Dendritic cell treated with granulocyte-macrophage colony-stimulating factor and Interleukin-4, amounts not matched to agents 40 ng/mL and 50 ng/mL, for 4 days (primary cell): ENCODE measurements around the gene HMGB2.
A peak's percentile ranks its signal among the peaks of the same experiment; 100 is the strongest.

Experiments used
- H3K27ac Mint-ChIP-seq: one replicate; pipeline ENCODE4 v1.8.0; 2022; ENCODE audit warnings: mild to moderate bottlenecking, mixed read lengths
- H3K27me3 Mint-ChIP-seq: one replicate; pipeline ENCODE4 v1.8.0; 2022; ENCODE audit warnings: mild to moderate bottlenecking, mixed read lengths
- H3K36me3 Mint-ChIP-seq: one replicate; pipeline ENCODE4 v1.8.0; 2022; ENCODE audit warnings: low read depth, mixed read lengths
- H3K4me1 Mint-ChIP-seq: one replicate; pipeline ENCODE4 v1.8.0; 2022; ENCODE audit warnings: low read depth, mixed read lengths
- H3K4me3 Mint-ChIP-seq: one replicate; pipeline ENCODE4 v1.8.0; 2022; ENCODE audit warnings: mild to moderate bottlenecking, moderate library complexity, mixed read lengths
- H3K9me3 Mint-ChIP-seq: one replicate; pipeline ENCODE4 v1.8.0; 2022; ENCODE audit warnings: mixed read lengths
- intact Hi-C: fragments of 100-400 bp; cut with micrococcal nuclease; formaldehyde crosslinking; loops from one replicate; pipeline ENCODE4 v1.15.0; 2022

Gene HMGB2

DNA sequence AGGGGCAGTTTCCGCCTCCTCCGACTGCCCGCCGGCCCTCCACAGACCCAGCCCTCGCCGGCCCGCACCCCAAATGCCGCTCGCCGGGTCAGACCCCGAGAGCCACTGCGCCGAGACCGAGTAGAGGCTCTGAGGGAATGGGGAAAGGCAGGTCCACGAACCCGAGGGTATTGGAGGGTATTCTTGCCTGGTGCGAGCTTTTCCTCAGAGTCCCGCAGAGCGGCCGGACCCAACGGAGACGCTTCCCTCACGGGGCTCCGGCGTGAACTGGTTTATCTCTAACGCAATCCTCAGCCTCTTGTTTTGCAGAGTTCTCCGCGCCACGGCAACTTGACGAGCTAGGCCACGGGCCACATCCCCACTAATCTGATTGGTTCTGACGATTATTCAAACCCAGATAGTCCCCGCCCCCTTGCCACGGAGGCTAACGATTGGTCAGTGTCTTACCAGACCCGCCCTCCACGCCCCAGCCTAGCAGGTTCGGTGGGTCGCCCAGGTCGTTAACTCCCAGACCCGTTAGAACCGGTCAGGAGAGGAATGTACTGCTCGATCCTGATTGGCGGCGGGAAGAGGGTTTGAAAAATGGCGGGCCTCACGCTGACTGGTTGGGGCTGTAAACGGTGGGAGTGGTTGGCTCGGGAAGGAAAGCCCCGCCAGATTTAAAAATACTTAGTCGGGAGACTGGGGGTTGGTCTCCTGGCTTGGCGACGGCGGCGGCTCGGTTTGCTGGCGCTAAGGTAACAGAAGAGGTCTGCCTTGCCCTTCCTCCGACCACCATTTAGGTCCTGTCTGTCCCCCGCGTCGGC lies at the start of gene HMGB2:
TSS of gene HMGB2 (minus strand) at position 274 of the 806 bp plus-strand sequence. CDS start 709 bp downstream, outside the sequence.
- peaks cover 27% of the 10 kb centered on the region for H3K36me3 Mint-ChIP-seq
- peak within 1 kb of the TSS; percentile 100 for H3K27ac Mint-ChIP-seq

DNA sequence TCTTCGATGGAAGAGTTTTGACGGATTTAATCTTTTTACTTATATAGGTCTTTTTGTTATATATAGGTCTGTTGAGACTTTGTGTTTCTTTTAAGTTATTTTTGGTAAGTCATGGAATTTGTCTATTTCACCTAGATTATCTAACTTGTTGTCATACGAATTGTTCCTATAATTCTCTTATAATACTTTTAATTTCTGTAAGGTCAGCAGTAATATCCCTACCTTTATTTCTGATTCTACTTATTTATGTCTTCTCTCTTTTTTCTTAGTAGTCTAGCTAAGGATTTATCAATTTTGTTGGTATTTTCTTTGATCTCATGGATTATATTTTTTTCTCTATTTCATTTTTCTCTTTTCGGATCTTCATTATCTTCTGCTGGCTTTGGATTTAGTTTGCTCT lies 48.2 kb upstream of the HMGB2 start:
- intact Hi-C loops, result no loop called here
- H3K36me3 Mint-ChIP-seq, result peaks cover 13% of the 10 kb centered on the region
- H3K4me3 Mint-ChIP-seq, result no peak overlapping the region
- no peaks in the 10 kb centered on the region for H3K27me3 Mint-ChIP-seq
- no peak overlapping the region for H3K27ac Mint-ChIP-seq
- peaks cover 11% of the 10 kb centered on the region for H3K4me1 Mint-ChIP-seq
- no peaks in the 10 kb centered on the region for H3K9me3 Mint-ChIP-seq

More for the DNA sequence above, at the start of gene HMGB2:
- peak within 1 kb of the TSS; percentile 99 for H3K4me3 Mint-ChIP-seq
- intact Hi-C loops, result loop anchor here (1.0 kb wide), 1 partner anchor 36 kb away; the partner anchor contains the start of gene SAP30
- H3K4me1 Mint-ChIP-seq, result peaks cover 26% of the 10 kb centered on the region
- H3K27me3 Mint-ChIP-seq, result no peaks in the 10 kb centered on the region
- no peaks in the 10 kb centered on the region for H3K9me3 Mint-ChIP-seq

DNA sequence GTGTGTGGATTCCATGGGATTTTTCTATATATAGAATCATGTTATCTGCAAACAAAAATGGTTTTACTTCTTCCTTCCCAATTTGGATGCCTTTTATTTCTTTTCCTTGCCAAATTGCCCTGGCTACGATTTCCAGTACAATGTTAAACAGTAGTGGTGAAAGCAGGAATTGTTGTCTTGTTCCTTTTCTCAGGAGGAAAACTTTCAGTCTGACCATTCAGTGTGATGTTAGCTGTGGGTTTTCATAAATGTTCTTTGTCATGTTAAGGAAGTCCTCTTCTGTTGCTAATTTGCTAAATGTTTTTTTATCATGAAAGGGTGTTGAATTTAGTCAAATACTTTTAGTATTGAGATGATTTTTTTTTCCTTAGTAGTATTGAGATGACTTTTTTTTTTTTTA lies 47.5 kb upstream of the HMGB2 start:
- peaks cover 11% of the 10 kb centered on the region for H3K4me1 Mint-ChIP-seq
- no peak overlapping the region for H3K4me3 Mint-ChIP-seq
- intact Hi-C loops, result no loop called here
- H3K9me3 Mint-ChIP-seq, result no peaks in the 10 kb centered on the region
- H3K27ac Mint-ChIP-seq, result no peak overlapping the region
- H3K27me3 Mint-ChIP-seq, result no peaks in the 10 kb centered on the region
- H3K36me3 Mint-ChIP-seq, result peaks cover 13% of the 10 kb centered on the region

DNA sequence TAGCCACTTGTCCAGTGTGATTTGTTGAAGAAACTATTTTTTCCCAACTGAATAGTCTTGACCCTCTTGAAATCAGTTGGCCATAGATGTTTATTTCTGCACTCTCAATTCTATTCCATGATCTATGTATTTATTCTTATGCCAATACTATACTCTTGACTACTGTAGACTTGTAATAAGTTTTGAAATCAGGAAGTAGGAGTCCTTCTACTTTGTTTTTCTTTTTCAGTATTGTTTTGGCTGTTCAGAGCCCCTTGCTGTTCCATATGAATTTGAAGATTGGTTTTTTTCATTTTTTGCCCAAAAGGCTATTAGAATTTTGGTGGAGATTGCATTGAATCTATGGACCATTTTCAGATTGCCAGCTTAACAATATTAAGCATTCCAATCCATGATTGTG lies 46.8 kb upstream of the HMGB2 start:
- peaks cover 11% of the 10 kb centered on the region for H3K4me1 Mint-ChIP-seq
- H3K9me3 Mint-ChIP-seq, result no peaks in the 10 kb centered on the region
- no peaks in the 10 kb centered on the region for H3K27me3 Mint-ChIP-seq
- H3K27ac Mint-ChIP-seq, result no peak overlapping the region
- intact Hi-C loops, result no loop called here
- H3K4me3 Mint-ChIP-seq, result no peak overlapping the region
- H3K36me3 Mint-ChIP-seq, result peaks cover 9% of the 10 kb centered on the region

DNA sequence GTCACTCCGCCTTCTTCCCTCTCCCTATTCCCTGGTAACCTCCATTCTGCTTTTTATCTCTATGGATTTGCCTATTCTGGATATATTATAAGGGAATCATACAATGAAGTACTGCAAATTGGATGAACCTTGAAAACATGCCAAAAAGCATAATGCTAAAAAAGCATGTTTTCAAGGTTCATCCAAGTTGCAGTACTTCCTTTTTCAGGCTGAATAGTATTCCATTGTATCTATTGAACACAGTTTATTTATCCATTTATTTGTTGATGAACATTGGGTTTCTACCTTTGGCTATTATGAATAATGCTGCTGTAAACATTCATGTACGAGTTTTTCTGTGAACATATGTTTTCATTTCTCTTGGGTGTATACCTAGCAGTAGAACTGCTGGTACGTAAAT lies 45.8 kb upstream of the HMGB2 start:
- intact Hi-C loops, result no loop called here
- no peak overlapping the region for H3K4me3 Mint-ChIP-seq
- peaks cover 11% of the 10 kb centered on the region for H3K4me1 Mint-ChIP-seq

DNA sequence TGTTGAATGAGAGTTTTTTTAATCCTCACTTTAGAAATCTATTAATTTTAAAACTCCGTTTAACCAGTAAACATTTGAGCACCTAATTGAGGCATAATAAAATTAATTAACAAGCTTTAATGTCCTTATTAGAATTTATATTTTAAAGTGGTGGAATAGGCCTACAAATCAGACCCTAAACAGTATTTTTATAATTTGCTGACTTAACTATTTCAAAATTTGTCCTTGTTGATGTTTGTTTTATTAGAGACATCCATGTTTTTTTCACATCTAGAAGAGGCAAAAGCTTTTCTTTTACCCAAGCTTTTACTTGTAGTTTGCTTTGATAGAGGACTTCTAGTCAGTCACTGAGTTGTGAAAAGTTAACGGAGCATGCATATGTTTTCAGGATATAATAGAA lies 40.4 kb upstream of the HMGB2 start:
- Mint-ChIP-seq H3K36me3 (peaks cover 19% of the 10 kb centered on the region), H3K4me1 (peaks cover 11% of the 10 kb centered on the region), H3K4me3 (no peak overlapping the region), H3K9me3 (no peaks in the 10 kb centered on the region), H3K27me3 (no peaks in the 10 kb centered on the region), H3K27ac (no peak overlapping the region)
- intact Hi-C loops, result no loop called here

More for the DNA sequence above, 45.8 kb upstream of the HMGB2 start:
- peaks cover 6% of the 10 kb centered on the region for H3K36me3 Mint-ChIP-seq
- no peaks in the 10 kb centered on the region for H3K27me3 Mint-ChIP-seq
- no peak overlapping the region for H3K27ac Mint-ChIP-seq
- H3K9me3 Mint-ChIP-seq, result no peaks in the 10 kb centered on the region

DNA sequence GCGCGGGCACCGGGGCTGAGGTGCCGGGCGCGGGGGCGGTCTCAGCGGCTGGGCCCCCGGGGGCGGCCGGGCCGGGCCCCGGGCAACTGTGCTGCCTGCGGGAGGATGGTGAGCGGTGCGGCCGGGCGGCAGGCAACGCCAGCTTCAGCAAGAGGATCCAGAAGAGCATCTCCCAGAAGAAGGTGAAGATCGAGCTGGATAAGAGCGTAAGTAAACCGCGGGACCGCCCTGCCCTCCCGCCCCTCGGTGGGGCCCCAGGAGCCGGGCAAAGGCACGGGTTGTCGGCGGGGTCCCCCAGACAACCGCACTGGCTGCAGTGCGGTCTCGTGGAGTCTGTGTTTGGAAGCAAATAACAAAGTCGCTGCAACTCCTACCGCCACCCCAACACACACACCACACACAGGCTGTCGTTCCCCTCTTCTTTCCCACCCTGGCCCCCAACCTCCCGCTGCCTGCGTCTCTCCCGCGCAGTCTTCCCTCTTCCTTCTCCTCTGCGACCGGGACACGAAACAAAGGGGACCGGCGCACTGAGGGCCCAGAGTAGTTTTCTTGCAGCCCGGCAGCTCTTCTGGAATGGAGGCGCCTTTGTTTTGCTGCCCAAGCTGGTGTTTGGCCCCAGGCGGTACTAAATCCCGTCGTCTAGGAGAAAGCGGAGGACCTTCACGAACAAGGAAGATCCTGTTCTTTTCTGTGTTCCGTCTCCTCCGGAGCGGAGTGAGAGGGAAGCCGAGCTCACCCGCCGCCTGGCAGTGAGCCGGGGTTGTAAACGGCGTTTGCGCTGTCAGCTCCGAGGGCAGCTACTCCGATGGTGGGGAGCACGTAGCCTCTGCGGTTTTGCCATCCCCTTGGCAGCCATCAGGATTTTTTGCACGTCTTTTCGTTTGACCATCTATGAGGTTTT lies 37.4 kb upstream of the HMGB2 start:
- Mint-ChIP-seq H3K27me3 (no peaks in the 10 kb centered on the region), H3K27ac (peak overlapping the region; percentile 96), H3K4me1 (peaks cover 16% of the 10 kb centered on the region), H3K9me3 (no peaks in the 10 kb centered on the region), H3K4me3 (peak overlapping the region; percentile 100), H3K36me3 (peaks cover 19% of the 10 kb centered on the region)
- intact Hi-C loops, result loop anchor here (2.0 kb wide), 1 partner anchor 201 kb away; no protein-coding TSS in a partner anchor

DNA sequence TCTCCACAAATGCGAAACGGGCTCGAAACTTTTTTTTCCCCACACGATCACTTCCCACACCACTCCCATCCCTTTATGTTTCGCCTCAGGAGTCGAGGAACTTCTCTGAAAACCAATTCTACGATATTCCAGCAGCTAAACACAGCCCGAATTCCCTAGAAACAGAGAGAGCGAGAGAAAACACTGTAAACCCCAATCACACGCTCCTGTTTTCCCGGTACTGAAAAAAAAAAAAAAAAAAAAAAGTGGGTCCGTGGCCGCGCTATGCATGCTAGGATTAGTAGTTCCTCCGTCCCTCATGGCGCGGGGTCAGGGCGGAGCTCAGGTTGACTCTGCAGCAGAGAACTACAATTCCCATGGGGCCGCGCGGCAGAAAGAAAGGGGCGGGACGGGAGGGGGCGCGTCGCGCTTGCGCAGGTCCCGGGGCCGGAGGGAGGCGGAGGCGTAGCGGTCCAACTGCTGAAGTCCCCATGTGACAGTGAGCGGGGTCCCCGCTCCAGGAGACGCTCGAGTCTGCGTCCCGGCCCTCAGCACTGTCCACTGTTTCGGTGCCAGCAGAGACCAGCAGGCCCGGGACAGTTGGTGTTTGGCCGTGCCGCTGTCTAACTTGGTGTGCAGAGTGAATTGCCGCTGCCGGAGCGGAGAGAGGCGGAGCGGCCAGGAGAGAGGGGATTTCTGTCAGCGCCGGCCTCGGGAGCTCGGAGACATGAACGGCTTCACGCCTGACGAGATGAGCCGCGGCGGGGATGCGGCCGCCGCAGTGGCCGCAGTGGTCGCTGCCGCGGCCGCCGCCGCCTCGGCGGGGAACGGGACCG lies 36.5 kb upstream of the HMGB2 start, which contains the start of gene SAP30:
TSS of gene SAP30 (plus strand) at position 478 of the 815 bp plus-strand sequence. CDS start at position 707, 229 bp downstream.
- Mint-ChIP-seq H3K27me3 (no peaks in the 10 kb centered on the region), H3K4me3 (peak within 1 kb of the TSS; percentile 100), H3K27ac (peak within 1 kb of the TSS; percentile 96), H3K9me3 (no peaks in the 10 kb centered on the region), H3K36me3 (peaks cover 19% of the 10 kb centered on the region), H3K4me1 (peaks cover 16% of the 10 kb centered on the region)
- intact Hi-C loops, result loop anchor here (1.0 to 2.0 kb wide), 3 partner anchors 36 to 200 kb away; partner anchors contain the start of gene HMGB2

DNA sequence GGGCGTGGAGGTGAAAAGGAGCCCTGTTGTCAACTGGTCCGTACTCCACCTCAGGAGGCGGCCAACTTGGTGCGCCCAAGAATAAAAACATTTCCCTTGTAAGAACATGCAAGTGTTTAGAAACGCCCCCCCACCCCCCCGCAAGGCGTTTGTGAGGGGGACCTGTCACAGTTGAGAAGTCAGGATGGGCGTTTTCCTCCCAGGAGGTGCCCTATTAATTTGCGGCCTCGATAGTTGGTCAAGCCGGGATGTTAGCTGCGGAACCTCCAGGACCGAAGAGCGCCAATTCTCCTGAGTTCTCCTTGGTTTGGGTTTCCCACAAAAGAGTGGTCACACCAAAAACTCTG lies 35.9 kb upstream of the HMGB2 start:
- peak overlapping the region; percentile 100 for H3K4me3 Mint-ChIP-seq

DNA sequence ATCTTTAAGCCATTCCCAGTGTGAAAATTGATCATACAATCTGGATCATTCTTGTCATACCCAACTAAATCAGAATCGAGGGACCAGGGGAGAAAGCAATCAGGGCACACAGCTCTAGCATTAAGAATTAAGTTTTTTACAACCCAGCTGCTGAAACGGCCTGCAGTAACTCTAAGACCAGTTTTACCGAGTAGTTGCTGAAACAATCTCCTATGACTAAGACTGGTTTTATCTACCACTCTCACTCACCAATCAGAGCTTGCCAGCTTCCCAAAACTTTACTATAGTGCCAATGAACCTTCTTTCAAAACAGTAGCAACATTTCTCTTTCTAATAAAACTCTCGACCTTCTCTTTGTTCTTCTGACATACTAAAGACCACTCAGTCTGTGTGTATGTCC lies 33.8 kb upstream of the HMGB2 start:
- no peaks in the 10 kb centered on the region for H3K9me3 Mint-ChIP-seq
- intact Hi-C loops, result loop anchor here (2.0 kb wide), 1 partner anchor 915 kb away; the partner anchor contains the start of genes CEP44 and FBXO8
- no peak overlapping the region for H3K27ac Mint-ChIP-seq
- H3K27me3 Mint-ChIP-seq, result no peaks in the 10 kb centered on the region
- peaks cover 10% of the 10 kb centered on the region for H3K4me1 Mint-ChIP-seq
- peaks cover 19% of the 10 kb centered on the region for H3K36me3 Mint-ChIP-seq
- H3K4me3 Mint-ChIP-seq, result no peak overlapping the region

More for the DNA sequence above, 35.9 kb upstream of the HMGB2 start:
- H3K4me1 Mint-ChIP-seq, result peaks cover 16% of the 10 kb centered on the region
- H3K36me3 Mint-ChIP-seq, result peaks cover 19% of the 10 kb centered on the region
- no peaks in the 10 kb centered on the region for H3K27me3 Mint-ChIP-seq
- intact Hi-C loops, result loop anchor here (1.0 to 2.0 kb wide), 3 partner anchors 36 to 199 kb away; partner anchors contain the start of gene HMGB2
- peak overlapping the region; percentile 96 for H3K27ac Mint-ChIP-seq
- no peaks in the 10 kb centered on the region for H3K9me3 Mint-ChIP-seq

DNA sequence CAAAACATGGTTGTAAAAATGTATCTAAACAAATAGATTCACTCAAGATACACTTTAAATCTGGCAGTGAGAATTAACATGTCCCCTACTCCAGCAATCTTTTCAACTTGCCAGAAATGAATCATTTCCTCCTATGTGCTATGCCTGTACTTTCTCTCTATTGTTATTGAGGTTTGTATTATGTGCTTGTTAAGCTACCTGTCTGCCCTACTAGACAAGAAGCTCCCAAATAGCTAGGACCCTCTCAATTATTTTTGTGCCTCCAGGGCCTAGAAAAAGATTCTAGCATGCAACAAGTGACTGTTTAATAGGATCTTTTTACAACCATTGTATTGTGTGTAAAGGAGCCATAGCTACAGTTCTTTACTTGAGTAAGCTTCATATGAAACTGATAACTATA lies 33.1 kb upstream of the HMGB2 start:
- Mint-ChIP-seq H3K9me3 (no peaks in the 10 kb centered on the region), H3K4me1 (peaks cover 5% of the 10 kb centered on the region), H3K4me3 (no peak overlapping the region), H3K36me3 (peaks cover 19% of the 10 kb centered on the region), H3K27ac (no peak overlapping the region), H3K27me3 (no peaks in the 10 kb centered on the region)
- intact Hi-C loops, result no loop called here

DNA sequence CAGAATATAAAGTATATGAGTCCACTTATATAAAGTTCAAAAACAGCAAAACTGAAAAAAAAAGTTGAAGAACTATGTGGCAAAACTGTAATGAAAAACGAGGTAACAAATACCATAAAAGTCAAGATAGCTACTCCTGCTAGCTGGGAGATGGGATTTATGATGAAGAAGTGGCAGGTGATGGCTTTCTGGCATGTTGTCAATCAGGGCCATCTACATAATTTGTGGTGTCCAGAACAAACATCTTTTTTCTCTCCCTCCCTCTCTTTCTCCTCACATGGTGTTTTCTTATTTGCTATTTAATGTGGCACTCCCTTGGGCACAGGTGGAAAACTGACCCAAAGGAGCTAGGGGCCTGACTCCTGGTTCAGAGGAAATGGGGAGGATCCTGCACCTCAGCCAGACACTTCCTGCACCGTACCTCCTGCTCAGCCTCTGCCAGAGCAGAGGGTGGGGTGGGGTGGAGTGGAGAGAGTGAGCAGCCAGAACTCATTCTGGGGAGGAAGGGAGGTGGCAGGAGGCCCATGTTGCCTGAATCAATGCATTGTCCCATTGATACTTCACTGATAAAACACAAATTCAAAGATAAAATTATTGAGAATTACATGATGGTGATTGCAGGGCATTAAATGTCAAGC lies 31.3 kb upstream of the HMGB2 start:
- no peaks in the 10 kb centered on the region for H3K9me3 Mint-ChIP-seq
- H3K27me3 Mint-ChIP-seq, result no peaks in the 10 kb centered on the region
- intact Hi-C loops, result no loop called here
- peaks cover 5% of the 10 kb centered on the region for H3K4me1 Mint-ChIP-seq
- peaks cover 4% of the 10 kb centered on the region for H3K36me3 Mint-ChIP-seq
- H3K4me3 Mint-ChIP-seq, result no peak overlapping the region
- H3K27ac Mint-ChIP-seq, result no peak overlapping the region

DNA sequence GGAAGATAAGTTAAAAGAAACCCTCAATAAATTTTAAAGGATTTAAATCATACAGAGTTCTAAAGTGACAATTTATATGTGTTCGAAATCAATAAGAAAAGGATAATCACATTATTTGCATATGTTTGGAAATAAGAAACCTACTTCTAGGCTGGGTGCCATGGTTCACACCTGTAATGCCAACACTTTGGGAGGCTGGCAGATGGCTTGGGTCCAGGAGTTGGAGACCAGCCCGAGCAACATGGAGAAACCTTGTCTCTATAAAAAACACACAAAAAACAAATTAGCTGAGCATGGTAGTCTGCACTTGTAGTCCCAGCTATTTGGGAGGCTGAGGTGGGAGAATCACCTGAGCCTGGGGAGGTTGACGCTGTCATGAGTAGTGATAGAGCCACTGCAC lies 28.5 kb upstream of the HMGB2 start:
- Mint-ChIP-seq H3K4me1 (no peaks in the 10 kb centered on the region), H3K9me3 (no peaks in the 10 kb centered on the region), H3K36me3 (no peaks in the 10 kb centered on the region), H3K27me3 (no peaks in the 10 kb centered on the region), H3K27ac (no peak overlapping the region), H3K4me3 (no peak overlapping the region)
- intact Hi-C loops, result no loop called here
